Liver (tissue), 9 donors: ENCODE results near the gene HASPIN. TPM values are rescaled to one million over a fixed set of nuclear protein-coding genes. Genes with fewer than 3 reads are reported as not detected.

ENCODE experiments used
- DNase-seq: peaks from one replicate; pipeline ENCODE4 v3.0.0-alpha.2; 2017; ENCODE audit warnings: low spot score
- H3K27ac ChIP-seq, 2 donors: one replicate each; pipeline ENCODE4 v1.7.0; 2013; ENCODE audit warnings: inconsistent platforms in 2 of 2, low read length in 2 of 2, control low read depth in 1 of 2, low read depth in 1 of 2, mild to moderate bottlenecking in 1 of 2
- H3K27me3 ChIP-seq, 4 donors: one replicate each; pipeline versions ENCODE4 v1.6.1 to v1.7.0; 2013; ENCODE audit warnings: low read length in 3 of 4, inconsistent platforms in 1 of 4, mild to moderate bottlenecking in 1 of 4, moderate library complexity in 1 of 4; ENCODE audit not compliant: control insufficient read depth in 4 of 4, insufficient read depth in 4 of 4
- H3K36me3 ChIP-seq, 4 donors: one replicate each; pipeline versions ENCODE4 v1.6.1 to v1.7.0; 2013; ENCODE audit warnings: low read length in 3 of 4, mild to moderate bottlenecking in 3 of 4, low read depth in 1 of 4, moderate library complexity in 1 of 4; ENCODE audit not compliant: control insufficient read depth in 4 of 4, insufficient read depth in 3 of 4
- H3K4me1 ChIP-seq, 4 donors: one replicate each; pipeline versions ENCODE4 v1.6.1 to v1.7.0; 2013; ENCODE audit warnings: low read length in 3 of 4, mild to moderate bottlenecking in 3 of 4, moderate library complexity in 1 of 4; ENCODE audit not compliant: control insufficient read depth in 4 of 4, insufficient read depth in 4 of 4
- H3K4me3 ChIP-seq, 3 donors: one replicate each; pipeline versions ENCODE4 v1.6.1 to v1.7.0; 2013; ENCODE audit warnings: low read length in 3 of 3, control low read depth in 1 of 3, low read depth in 1 of 3, mild to moderate bottlenecking in 1 of 3
- H3K9ac ChIP-seq, 2 donors: one replicate each; pipeline ENCODE4 v1.7.0; 2013; ENCODE audit warnings: low read length in 2 of 2, mild to moderate bottlenecking in 2 of 2, moderate library complexity in 2 of 2, control low read depth in 1 of 2, low read depth in 1 of 2
- H3K9me3 ChIP-seq, 4 donors: one replicate each; pipeline versions ENCODE4 v1.6.1 to v1.7.0; 2013; ENCODE audit warnings: low read length in 3 of 4; ENCODE audit not compliant: control insufficient read depth in 4 of 4
- EGR1 ChIP-seq, 2 donors: IDR thresholded peaks; 2 replicates each; pipeline ENCODE4 v1.6.1; 2016 to 2018; ENCODE audit warnings: antibody characterized with exemption in 2 of 2, low read depth in 2 of 2
- FOXA1 ChIP-seq: IDR thresholded peaks from 2 replicates; pipeline ENCODE4 v1.6.1; 2016; ENCODE audit warnings: antibody characterized with exemption
- FOXA2 ChIP-seq: IDR thresholded peaks from 2 replicates; pipeline ENCODE4 v1.6.1; 2016; ENCODE audit warnings: antibody characterized with exemption
- GABPA ChIP-seq, 2 donors: IDR thresholded peaks in 1 of 2; conservative IDR thresholded peaks in 1 of 2; 2 replicates each; pipeline ENCODE4 v1.6.1; 2016; ENCODE audit warnings: antibody characterized with exemption in 2 of 2, mild to moderate bottlenecking in 1 of 2, moderate library complexity in 1 of 2
- HNF4A ChIP-seq, 2 donors: conservative IDR thresholded peaks; 2 replicates each; pipeline ENCODE4 v1.6.1; 2016; ENCODE audit warnings: antibody characterized with exemption in 2 of 2, mild to moderate bottlenecking in 2 of 2
- HNF4G ChIP-seq: IDR thresholded peaks from 2 replicates; pipeline ENCODE4 v1.6.1; 2016; ENCODE audit warnings: antibody characterized with exemption
- JUND ChIP-seq, 2 donors: IDR thresholded peaks; 2 replicates each; pipeline ENCODE4 v1.6.1; 2016; ENCODE audit warnings: antibody characterized with exemption in 2 of 2
- NR2F2 ChIP-seq: IDR thresholded peaks from 2 replicates; pipeline ENCODE4 v1.6.1; 2016; ENCODE audit warnings: antibody characterized with exemption
- RAD21 ChIP-seq, 2 donors: IDR thresholded peaks; 2 replicates each; pipeline ENCODE4 v1.6.1; 2016; ENCODE audit warnings: antibody characterized with exemption in 2 of 2, mild to moderate bottlenecking in 2 of 2
- RXRA ChIP-seq, 2 donors: IDR thresholded peaks; 2 replicates each; pipeline ENCODE4 v1.6.1; 2017 to 2018; ENCODE audit warnings: antibody characterized with exemption in 2 of 2, mild to moderate bottlenecking in 1 of 2
- SP1 ChIP-seq: IDR thresholded peaks from 2 replicates; pipeline ENCODE4 v1.6.1; 2018; ENCODE audit warnings: antibody characterized with exemption, mild to moderate bottlenecking
- TAF1 ChIP-seq: conservative IDR thresholded peaks from 2 replicates; pipeline ENCODE4 v1.6.1; 2016; ENCODE audit warnings: antibody characterized with exemption, mild to moderate bottlenecking
- YY1 ChIP-seq: IDR thresholded peaks from 2 replicates; pipeline ENCODE4 v1.6.1; 2016; ENCODE audit warnings: antibody characterized with exemption, mild to moderate bottlenecking
- WGBS: extraction: QIAGEN DNeasy Blood & Tissue Kit; methylation state at CpG from one replicate; pipeline ENCODE4 v1.1.7; 2013; 5-methylcytosine and 5-hydroxymethylcytosine counted together
- polyA plus RNA-seq, 2 donors: library from polyadenylated mRNA; stranded (reverse) in 1 of 2; unstranded in 1 of 2; fragments of 200-250 nt in 1 of 2; fragments of >200 nt in 1 of 2; fragmentation: Nextera tagmentation in 1 of 2; extraction: Ambion mirVana in 1 of 2; gene quantifications; one replicate each; pipeline versions ENCODE4 v1.2.1 to v1.2.3, GENCODE V29; 2013 to 2015
- total RNA-seq, 2 donors: library from RNA; depleted of rRNA; stranded (reverse); fragments of >200 nt; gene quantifications; one replicate each; pipeline ENCODE4 v1.2.3, GENCODE V29; 2014
- TF ChIP-seq, protein P1 (sequence below): IDR thresholded peaks from 2 replicates; pipeline ENCODE4 v1.6.1; 2016; ENCODE audit warnings: antibody characterized with exemption
- TF ChIP-seq, protein P2 (sequence below): IDR thresholded peaks from 2 replicates; pipeline ENCODE4 v1.6.1; 2016; ENCODE audit warnings: antibody characterized with exemption, mild to moderate bottlenecking
- TF ChIP-seq, protein P3 (sequence below): IDR thresholded peaks from 2 replicates; pipeline ENCODE4 v1.6.1; 2016; ENCODE audit warnings: antibody characterized with exemption
- TF ChIP-seq, protein P4 (sequence below): fragments of 150-350 bp; IDR thresholded peaks from 2 replicates; pipeline ENCODE4 v1.5.1; 2017; ENCODE audit warnings: improper control_type of control experiment, low read depth, low read length; ENCODE audit not compliant: missing input control
- TF ChIP-seq, protein P5 (sequence below): IDR thresholded peaks from 2 replicates; pipeline ENCODE4 v1.6.1; 2016; ENCODE audit warnings: antibody characterized with exemption
- donor health status: healthy.
- donor health status: healthy.
- donor health status: healthy.
- donor health status: healthy.
- donor health status: healthy.

HASPIN gene
- total and polyA plus RNA-seq, 4 donors = 0.08 to 5.8 (median 0.28) TPM; not detected in 1

DNA sequence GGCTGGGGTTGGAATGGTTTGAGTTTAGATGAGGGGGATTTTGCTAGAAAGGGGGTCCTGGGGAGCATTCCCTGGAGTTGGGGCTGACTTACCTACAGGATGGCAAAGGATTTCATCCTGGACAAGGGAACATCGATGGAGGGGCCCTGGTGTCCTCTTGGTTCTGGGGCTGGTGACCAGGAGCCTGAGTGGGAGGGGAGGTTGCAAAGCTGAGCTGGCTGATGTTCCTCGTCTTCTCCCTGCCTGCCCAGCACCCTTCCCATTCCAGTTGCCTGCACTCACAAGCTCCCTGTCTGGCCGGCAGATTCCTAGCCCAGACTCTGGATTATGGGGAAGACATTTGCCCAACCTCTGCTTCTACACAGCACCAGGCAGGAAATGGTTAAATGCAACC, 40.1 kb downstream of the HASPIN start:
- Histone ChIP-seq H3K4me3 (no peak overlapping the region), H3K27ac (no peak overlapping the region), H3K36me3 (no peaks in the 10 kb centered on the region), H3K9ac (no peak overlapping the region), H3K4me1 (no peaks in the 10 kb centered on the region), H3K9me3 (no peaks in the 10 kb centered on the region), H3K27me3 (no peaks in the 10 kb centered on the region)
- TF ChIP-seq, protein P1, sequence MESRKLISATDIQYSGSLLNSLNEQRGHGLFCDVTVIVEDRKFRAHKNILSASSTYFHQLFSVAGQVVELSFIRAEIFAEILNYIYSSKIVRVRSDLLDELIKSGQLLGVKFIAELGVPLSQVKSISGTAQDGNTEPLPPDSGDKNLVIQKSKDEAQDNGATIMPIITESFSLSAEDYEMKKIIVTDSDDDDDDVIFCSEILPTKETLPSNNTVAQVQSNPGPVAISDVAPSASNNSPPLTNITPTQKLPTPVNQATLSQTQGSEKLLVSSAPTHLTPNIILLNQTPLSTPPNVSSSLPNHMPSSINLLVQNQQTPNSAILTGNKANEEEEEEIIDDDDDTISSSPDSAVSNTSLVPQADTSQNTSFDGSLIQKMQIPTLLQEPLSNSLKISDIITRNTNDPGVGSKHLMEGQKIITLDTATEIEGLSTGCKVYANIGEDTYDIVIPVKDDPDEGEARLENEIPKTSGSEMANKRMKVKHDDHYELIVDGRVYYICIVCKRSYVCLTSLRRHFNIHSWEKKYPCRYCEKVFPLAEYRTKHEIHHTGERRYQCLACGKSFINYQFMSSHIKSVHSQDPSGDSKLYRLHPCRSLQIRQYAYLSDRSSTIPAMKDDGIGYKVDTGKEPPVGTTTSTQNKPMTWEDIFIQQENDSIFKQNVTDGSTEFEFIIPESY = no peak
- TF ChIP-seq, protein P2, sequence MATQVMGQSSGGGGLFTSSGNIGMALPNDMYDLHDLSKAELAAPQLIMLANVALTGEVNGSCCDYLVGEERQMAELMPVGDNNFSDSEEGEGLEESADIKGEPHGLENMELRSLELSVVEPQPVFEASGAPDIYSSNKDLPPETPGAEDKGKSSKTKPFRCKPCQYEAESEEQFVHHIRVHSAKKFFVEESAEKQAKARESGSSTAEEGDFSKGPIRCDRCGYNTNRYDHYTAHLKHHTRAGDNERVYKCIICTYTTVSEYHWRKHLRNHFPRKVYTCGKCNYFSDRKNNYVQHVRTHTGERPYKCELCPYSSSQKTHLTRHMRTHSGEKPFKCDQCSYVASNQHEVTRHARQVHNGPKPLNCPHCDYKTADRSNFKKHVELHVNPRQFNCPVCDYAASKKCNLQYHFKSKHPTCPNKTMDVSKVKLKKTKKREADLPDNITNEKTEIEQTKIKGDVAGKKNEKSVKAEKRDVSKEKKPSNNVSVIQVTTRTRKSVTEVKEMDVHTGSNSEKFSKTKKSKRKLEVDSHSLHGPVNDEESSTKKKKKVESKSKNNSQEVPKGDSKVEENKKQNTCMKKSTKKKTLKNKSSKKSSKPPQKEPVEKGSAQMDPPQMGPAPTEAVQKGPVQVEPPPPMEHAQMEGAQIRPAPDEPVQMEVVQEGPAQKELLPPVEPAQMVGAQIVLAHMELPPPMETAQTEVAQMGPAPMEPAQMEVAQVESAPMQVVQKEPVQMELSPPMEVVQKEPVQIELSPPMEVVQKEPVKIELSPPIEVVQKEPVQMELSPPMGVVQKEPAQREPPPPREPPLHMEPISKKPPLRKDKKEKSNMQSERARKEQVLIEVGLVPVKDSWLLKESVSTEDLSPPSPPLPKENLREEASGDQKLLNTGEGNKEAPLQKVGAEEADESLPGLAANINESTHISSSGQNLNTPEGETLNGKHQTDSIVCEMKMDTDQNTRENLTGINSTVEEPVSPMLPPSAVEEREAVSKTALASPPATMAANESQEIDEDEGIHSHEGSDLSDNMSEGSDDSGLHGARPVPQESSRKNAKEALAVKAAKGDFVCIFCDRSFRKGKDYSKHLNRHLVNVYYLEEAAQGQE = no peak
- no peak for TF ChIP-seq HNF4A (conservative IDR thresholded peaks at IDR 0.05)
- TF ChIP-seq JUND (IDR thresholded peaks at IDR 0.05) = no peak
- DNase-seq = no peak
- WGBS = 85% methylated on average over 3 of the region's 3 CpGs

DNA sequence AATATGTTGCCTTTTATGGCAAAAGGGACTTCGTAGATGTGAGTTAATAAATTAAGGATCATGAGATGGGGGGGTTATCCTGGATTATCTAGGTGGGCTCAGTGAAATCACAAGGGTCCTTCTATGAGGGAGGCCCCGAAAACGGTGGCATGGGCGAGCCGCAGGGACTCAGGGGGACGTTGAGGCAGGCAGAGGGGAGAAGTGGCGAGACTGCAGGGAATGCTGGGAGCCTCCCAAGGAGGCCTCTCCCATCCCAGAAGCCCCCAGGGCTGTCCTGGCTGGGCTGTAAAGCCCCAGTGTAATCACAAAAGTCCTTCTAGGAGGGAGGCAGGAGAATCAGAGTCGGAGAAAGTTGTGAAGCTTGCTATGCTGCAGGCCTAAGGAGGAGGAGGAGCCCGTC, 42.3 kb downstream of the HASPIN start:
- H3K9ac ChIP-seq = no peak overlapping the region
- no peak overlapping the region for H3K27ac ChIP-seq

More for the DNA sequence above, 42.3 kb downstream of the HASPIN start:
- Histone ChIP-seq H3K9me3 (no peaks in the 10 kb centered on the region), H3K4me3 (no peak overlapping the region), H3K27me3 (no peaks in the 10 kb centered on the region), H3K36me3 (no peaks in the 10 kb centered on the region), H3K4me1 (no peaks in the 10 kb centered on the region)
- DNase-seq = no peak
- 94% methylated on average over 9 of the region's 9 CpGs for WGBS
- TF ChIP-seq FOXA2 = no peak
- no peak for TF ChIP-seq RXRA (IDR thresholded peaks at IDR 0.05)
- no peak for TF ChIP-seq JUND (IDR thresholded peaks at IDR 0.05)
- TF ChIP-seq, protein P1 = no peak
- no peak for TF ChIP-seq SP1
- TF ChIP-seq HNF4G = no peak
- TF ChIP-seq, protein P3, sequence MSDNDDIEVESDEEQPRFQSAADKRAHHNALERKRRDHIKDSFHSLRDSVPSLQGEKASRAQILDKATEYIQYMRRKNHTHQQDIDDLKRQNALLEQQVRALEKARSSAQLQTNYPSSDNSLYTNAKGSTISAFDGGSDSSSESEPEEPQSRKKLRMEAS = no peak
- no peak for TF ChIP-seq TAF1
- no peak for TF ChIP-seq GABPA (IDR thresholded peaks at IDR 0.05 in 1 of 2, conservative IDR thresholded peaks at IDR 0.05 in 1 of 2)
- TF ChIP-seq NR2F2 = no peak
- TF ChIP-seq, protein P2 = no peak
- no peak for TF ChIP-seq FOXA1
- no peak for TF ChIP-seq HNF4A (conservative IDR thresholded peaks at IDR 0.05)
- TF ChIP-seq, protein P4, sequence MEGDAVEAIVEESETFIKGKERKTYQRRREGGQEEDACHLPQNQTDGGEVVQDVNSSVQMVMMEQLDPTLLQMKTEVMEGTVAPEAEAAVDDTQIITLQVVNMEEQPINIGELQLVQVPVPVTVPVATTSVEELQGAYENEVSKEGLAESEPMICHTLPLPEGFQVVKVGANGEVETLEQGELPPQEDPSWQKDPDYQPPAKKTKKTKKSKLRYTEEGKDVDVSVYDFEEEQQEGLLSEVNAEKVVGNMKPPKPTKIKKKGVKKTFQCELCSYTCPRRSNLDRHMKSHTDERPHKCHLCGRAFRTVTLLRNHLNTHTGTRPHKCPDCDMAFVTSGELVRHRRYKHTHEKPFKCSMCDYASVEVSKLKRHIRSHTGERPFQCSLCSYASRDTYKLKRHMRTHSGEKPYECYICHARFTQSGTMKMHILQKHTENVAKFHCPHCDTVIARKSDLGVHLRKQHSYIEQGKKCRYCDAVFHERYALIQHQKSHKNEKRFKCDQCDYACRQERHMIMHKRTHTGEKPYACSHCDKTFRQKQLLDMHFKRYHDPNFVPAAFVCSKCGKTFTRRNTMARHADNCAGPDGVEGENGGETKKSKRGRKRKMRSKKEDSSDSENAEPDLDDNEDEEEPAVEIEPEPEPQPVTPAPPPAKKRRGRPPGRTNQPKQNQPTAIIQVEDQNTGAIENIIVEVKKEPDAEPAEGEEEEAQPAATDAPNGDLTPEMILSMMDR = no peak
- TF ChIP-seq RAD21 (IDR thresholded peaks at IDR 0.05) = no peak
- TF ChIP-seq EGR1 (IDR thresholded peaks at IDR 0.05; ENCODE audit: low read depth in 2 of 2) = no peak
- TF ChIP-seq, protein P5, sequence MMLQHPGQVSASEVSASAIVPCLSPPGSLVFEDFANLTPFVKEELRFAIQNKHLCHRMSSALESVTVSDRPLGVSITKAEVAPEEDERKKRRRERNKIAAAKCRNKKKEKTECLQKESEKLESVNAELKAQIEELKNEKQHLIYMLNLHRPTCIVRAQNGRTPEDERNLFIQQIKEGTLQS = no peak
- no peak for TF ChIP-seq YY1
